Measurements from ENCODE around the gene CPLANE1.
"Not testable (repeated sequence)": the region's sequence is repeated elsewhere in the genome, so short reads cannot be mapped to it uniquely, and the experiment has no call there.

GRCh38 chr5:37082977-37083376 is 166.2 kb downstream of the CPLANE1 start:
- TF ChIP-seq EP300, CTCF, POLR2A, POLR2AphosphoS5 (IDR thresholded peaks at IDR 0.05): not testable (repeated sequence)
